ENCODE measurements around the gene PAX8. TPM values are rescaled to one million over a fixed set of nuclear protein-coding genes. Genes with fewer than 3 reads are reported as not detected.

The PAX8 gene
- total and polyA plus RNA-seq, 2 of the 13 experiments (the other 11 are each of a cell fraction or from before 2014, with no cell fraction given): 1.5 to 8.8 TPM

DNA sequence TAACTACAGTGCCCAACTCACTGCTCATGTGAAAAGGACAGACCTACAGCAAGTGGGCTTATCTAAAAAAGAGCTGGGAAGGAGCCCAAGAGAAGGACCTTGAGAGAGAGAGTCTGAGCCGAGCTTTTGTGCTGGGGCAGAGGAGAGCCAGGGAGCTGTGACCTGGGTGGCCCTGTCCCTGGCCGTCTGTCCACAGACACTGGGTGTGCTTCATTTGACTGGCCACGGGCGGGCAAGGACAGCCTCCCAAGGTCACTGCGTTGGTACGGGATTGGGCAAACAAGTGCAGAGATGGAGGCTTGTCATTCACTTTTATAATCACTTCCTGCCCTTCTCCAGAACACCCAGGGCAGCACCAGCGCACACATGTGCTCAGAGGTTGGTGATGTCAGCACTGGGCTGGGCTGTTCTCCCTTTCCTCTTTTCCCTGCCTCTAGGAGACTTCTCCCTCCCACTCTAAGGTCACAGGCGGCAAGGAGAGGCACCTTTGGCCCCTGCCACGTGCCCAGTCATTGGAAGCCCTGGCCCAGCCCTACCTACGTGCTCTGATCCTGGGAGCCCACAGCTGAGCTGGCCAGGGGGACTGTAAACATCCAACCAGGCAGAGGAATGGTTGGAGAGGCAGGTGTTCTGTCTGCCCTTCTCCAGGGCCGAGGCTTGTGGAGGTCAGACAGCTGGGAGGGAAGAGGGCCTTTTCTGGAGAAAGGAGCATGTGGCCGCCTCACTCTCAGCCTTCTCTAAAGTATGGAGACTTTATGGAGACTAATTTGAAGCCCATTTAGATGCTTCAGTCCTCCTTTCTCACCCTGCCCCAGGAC lies 111.4 kb downstream of the PAX8 start (continued):
- TF ChIP-seq, protein P1, sequence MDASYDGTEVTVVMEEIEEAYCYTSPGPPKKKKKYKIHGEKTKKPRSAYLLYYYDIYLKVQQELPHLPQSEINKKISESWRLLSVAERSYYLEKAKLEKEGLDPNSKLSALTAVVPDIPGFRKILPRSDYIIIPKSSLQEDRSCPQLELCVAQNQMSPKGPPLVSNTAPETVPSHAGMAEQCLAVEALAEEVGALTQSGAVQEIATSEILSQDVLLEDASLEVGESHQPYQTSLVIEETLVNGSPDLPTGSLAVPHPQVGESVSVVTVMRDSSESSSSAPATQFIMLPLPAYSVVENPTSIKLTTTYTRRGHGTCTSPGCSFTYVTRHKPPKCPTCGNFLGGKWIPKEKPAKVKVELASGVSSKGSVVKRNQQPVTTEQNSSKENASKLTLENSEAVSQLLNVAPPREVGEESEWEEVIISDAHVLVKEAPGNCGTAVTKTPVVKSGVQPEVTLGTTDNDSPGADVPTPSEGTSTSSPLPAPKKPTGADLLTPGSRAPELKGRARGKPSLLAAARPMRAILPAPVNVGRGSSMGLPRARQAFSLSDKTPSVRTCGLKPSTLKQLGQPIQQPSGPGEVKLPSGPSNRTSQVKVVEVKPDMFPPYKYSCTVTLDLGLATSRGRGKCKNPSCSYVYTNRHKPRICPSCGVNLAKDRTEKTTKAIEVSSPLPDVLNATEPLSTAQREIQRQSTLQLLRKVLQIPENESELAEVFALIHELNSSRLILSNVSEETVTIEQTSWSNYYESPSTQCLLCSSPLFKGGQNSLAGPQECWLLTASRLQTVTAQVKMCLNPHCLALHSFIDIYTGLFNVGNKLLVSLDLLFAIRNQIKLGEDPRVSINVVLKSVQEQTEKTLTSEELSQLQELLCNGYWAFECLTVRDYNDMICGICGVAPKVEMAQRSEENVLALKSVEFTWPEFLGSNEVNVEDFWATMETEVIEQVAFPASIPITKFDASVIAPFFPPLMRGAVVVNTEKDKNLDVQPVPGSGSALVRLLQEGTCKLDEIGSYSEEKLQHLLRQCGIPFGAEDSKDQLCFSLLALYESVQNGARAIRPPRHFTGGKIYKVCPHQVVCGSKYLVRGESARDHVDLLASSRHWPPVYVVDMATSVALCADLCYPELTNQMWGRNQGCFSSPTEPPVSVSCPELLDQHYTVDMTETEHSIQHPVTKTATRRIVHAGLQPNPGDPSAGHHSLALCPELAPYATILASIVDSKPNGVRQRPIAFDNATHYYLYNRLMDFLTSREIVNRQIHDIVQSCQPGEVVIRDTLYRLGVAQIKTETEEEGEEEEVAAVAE (CRISPR knock-in tag; IDR thresholded peaks at IDR 0.05; ENCODE audit: borderline replicate concordance): peak; percentile 93
- TF ChIP-seq, protein P2, sequence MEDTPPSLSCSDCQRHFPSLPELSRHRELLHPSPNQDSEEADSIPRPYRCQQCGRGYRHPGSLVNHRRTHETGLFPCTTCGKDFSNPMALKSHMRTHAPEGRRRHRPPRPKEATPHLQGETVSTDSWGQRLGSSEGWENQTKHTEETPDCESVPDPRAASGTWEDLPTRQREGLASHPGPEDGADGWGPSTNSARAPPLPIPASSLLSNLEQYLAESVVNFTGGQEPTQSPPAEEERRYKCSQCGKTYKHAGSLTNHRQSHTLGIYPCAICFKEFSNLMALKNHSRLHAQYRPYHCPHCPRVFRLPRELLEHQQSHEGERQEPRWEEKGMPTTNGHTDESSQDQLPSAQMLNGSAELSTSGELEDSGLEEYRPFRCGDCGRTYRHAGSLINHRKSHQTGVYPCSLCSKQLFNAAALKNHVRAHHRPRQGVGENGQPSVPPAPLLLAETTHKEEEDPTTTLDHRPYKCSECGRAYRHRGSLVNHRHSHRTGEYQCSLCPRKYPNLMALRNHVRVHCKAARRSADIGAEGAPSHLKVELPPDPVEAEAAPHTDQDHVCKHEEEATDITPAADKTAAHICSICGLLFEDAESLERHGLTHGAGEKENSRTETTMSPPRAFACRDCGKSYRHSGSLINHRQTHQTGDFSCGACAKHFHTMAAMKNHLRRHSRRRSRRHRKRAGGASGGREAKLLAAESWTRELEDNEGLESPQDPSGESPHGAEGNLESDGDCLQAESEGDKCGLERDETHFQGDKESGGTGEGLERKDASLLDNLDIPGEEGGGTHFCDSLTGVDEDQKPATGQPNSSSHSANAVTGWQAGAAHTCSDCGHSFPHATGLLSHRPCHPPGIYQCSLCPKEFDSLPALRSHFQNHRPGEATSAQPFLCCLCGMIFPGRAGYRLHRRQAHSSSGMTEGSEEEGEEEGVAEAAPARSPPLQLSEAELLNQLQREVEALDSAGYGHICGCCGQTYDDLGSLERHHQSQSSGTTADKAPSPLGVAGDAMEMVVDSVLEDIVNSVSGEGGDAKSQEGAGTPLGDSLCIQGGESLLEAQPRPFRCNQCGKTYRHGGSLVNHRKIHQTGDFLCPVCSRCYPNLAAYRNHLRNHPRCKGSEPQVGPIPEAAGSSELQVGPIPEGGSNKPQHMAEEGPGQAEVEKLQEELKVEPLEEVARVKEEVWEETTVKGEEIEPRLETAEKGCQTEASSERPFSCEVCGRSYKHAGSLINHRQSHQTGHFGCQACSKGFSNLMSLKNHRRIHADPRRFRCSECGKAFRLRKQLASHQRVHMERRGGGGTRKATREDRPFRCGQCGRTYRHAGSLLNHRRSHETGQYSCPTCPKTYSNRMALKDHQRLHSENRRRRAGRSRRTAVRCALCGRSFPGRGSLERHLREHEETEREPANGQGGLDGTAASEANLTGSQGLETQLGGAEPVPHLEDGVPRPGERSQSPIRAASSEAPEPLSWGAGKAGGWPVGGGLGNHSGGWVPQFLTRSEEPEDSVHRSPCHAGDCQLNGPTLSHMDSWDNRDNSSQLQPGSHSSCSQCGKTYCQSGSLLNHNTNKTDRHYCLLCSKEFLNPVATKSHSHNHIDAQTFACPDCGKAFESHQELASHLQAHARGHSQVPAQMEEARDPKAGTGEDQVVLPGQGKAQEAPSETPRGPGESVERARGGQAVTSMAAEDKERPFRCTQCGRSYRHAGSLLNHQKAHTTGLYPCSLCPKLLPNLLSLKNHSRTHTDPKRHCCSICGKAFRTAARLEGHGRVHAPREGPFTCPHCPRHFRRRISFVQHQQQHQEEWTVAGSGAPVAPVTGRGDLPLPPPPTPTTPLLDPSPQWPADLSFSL (CRISPR knock-in tag; IDR thresholded peaks at IDR 0.05): 0 out of 2 replicates have a peak, but pooled peaks have one; percentile 45
- TF ChIP-seq, protein P3, sequence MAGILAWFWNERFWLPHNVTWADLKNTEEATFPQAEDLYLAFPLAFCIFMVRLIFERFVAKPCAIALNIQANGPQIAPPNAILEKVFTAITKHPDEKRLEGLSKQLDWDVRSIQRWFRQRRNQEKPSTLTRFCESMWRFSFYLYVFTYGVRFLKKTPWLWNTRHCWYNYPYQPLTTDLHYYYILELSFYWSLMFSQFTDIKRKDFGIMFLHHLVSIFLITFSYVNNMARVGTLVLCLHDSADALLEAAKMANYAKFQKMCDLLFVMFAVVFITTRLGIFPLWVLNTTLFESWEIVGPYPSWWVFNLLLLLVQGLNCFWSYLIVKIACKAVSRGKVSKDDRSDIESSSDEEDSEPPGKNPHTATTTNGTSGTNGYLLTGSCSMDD (CRISPR knock-in tag; IDR thresholded peaks at IDR 0.05): no peak
- TF ChIP-seq THAP11 (CRISPR knock-in tag; IDR thresholded peaks at IDR 0.05) (peak; percentile 83), GFI1 (CRISPR knock-in tag; IDR thresholded peaks at IDR 0.05; ENCODE audit: borderline replicate concordance) (peak; percentile 95), NFYB (CRISPR knock-in tag; IDR thresholded peaks at IDR 0.05) (peak; percentile 77), POLR2G (IDR thresholded peaks at IDR 0.05; ENCODE audit: low read depth, low read length) (peak; percentile 85)
- TF ChIP-seq, protein P4, sequence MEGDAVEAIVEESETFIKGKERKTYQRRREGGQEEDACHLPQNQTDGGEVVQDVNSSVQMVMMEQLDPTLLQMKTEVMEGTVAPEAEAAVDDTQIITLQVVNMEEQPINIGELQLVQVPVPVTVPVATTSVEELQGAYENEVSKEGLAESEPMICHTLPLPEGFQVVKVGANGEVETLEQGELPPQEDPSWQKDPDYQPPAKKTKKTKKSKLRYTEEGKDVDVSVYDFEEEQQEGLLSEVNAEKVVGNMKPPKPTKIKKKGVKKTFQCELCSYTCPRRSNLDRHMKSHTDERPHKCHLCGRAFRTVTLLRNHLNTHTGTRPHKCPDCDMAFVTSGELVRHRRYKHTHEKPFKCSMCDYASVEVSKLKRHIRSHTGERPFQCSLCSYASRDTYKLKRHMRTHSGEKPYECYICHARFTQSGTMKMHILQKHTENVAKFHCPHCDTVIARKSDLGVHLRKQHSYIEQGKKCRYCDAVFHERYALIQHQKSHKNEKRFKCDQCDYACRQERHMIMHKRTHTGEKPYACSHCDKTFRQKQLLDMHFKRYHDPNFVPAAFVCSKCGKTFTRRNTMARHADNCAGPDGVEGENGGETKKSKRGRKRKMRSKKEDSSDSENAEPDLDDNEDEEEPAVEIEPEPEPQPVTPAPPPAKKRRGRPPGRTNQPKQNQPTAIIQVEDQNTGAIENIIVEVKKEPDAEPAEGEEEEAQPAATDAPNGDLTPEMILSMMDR (CRISPR knock-in tag; IDR thresholded peaks at IDR 0.05): peak; percentile 40; the same call in 1 of the 2 replicates
- TF ChIP-seq, protein P5, sequence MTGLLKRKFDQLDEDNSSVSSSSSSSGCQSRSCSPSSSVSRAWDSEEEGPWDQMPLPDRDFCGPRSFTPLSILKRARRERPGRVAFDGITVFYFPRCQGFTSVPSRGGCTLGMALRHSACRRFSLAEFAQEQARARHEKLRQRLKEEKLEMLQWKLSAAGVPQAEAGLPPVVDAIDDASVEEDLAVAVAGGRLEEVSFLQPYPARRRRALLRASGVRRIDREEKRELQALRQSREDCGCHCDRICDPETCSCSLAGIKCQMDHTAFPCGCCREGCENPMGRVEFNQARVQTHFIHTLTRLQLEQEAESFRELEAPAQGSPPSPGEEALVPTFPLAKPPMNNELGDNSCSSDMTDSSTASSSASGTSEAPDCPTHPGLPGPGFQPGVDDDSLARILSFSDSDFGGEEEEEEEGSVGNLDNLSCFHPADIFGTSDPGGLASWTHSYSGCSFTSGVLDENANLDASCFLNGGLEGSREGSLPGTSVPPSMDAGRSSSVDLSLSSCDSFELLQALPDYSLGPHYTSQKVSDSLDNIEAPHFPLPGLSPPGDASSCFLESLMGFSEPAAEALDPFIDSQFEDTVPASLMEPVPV (CRISPR knock-in tag; IDR thresholded peaks at IDR 0.05): peak; percentile 100
- TF ChIP-seq, protein P6, sequence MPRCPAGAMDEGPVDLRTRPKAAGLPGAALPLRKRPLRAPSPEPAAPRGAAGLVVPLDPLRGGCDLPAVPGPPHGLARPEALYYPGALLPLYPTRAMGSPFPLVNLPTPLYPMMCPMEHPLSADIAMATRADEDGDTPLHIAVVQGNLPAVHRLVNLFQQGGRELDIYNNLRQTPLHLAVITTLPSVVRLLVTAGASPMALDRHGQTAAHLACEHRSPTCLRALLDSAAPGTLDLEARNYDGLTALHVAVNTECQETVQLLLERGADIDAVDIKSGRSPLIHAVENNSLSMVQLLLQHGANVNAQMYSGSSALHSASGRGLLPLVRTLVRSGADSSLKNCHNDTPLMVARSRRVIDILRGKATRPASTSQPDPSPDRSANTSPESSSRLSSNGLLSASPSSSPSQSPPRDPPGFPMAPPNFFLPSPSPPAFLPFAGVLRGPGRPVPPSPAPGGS (CRISPR knock-in tag; IDR thresholded peaks at IDR 0.05): peak; percentile 97
